Measurements from ENCODE around the gene GLP2R.
"Not testable (repeated sequence)": the region's sequence is repeated elsewhere in the genome, so short reads cannot be mapped to it uniquely, and the experiment has no call there.

Gene GLP2R

GRCh38 chr17:9825641-9826150, at the start of gene GLP2R:
TSS of gene GLP2R (plus strand) at chr17:9825924. CDS start at chr17:9826064, 140 bp downstream.
- no peak for DNase-seq (ENCODE audit: low spot score)

GRCh38 chr17:9776911-9777310, 48.8 kb upstream of the GLP2R start:
- no peak for DNase-seq (ENCODE audit: low spot score)

- no peak for DNase-seq (ENCODE audit: low spot score)
Measured at GRCh38 chr17:9780552-9780951, 45.2 kb upstream of the GLP2R start.

GRCh38 chr17:9783050-9783449, 42.7 kb upstream of the GLP2R start:
- DNase-seq (ENCODE audit: low spot score), result no peak

- not testable (repeated sequence) for DNase-seq (ENCODE audit: low spot score)
Measured at GRCh38 chr17:9783465-9783864, 42.3 kb upstream of the GLP2R start.

GRCh38 chr17:9784544-9784943, 41.2 kb upstream of the GLP2R start:
- DNase-seq (ENCODE audit: low spot score), result no peak

GRCh38 chr17:9788601-9789000, 37.1 kb upstream of the GLP2R start:
- no peak for DNase-seq (ENCODE audit: low spot score)

- DNase-seq (ENCODE audit: low spot score), result no peak
Measured at GRCh38 chr17:9790316-9790715, 35.4 kb upstream of the GLP2R start.

GRCh38 chr17:9790889-9791876, 34.5 kb upstream of the GLP2R start, which contains the start of gene DHRS7C:
TSS of gene DHRS7C (minus strand) at chr17:9791592. CDS start at chr17:9791284, 308 bp downstream.
- DNase-seq (ENCODE audit: low spot score), result no peak

- DNase-seq (ENCODE audit: low spot score), result no peak
Measured at GRCh38 chr17:9792181-9792840, 33.4 kb upstream of the GLP2R start.

- no peak for DNase-seq (ENCODE audit: low spot score)
Measured at GRCh38 chr17:9798008-9798407, 27.7 kb upstream of the GLP2R start.

- no peak for DNase-seq (ENCODE audit: low spot score)
Measured at GRCh38 chr17:9798724-9799123, 27.0 kb upstream of the GLP2R start.

GRCh38 chr17:9801505-9801904, 24.2 kb upstream of the GLP2R start:
- DNase-seq (ENCODE audit: low spot score), result no peak

- DNase-seq (ENCODE audit: low spot score), result no peak
Measured at GRCh38 chr17:9802294-9802693, 23.4 kb upstream of the GLP2R start.

- DNase-seq (ENCODE audit: low spot score), result no peak
Measured at GRCh38 chr17:9802697-9803096, 23.0 kb upstream of the GLP2R start.

GRCh38 chr17:9805769-9806168, 20.0 kb upstream of the GLP2R start:
- no peak for DNase-seq (ENCODE audit: low spot score)

- DNase-seq (ENCODE audit: low spot score), result no peak
Measured at GRCh38 chr17:9806699-9807098, 19.0 kb upstream of the GLP2R start.

- no peak for DNase-seq (ENCODE audit: low spot score)
Measured at GRCh38 chr17:9809409-9809808, 16.3 kb upstream of the GLP2R start.

- DNase-seq (ENCODE audit: low spot score), result no peak
Measured at GRCh38 chr17:9810100-9810949, 15.4 kb upstream of the GLP2R start.

- no peak for DNase-seq (ENCODE audit: low spot score)
Measured at GRCh38 chr17:9811086-9811485, 14.6 kb upstream of the GLP2R start.

GRCh38 chr17:9811537-9811936, 14.2 kb upstream of the GLP2R start:
- DNase-seq (ENCODE audit: low spot score), result no peak

- DNase-seq (ENCODE audit: low spot score), result no peak
Measured at GRCh38 chr17:9813166-9813565, 12.6 kb upstream of the GLP2R start.
